ENCODE data around the gene MYADML2. TPM values are rescaled to one million over a fixed set of nuclear protein-coding genes. Genes with fewer than 3 reads are reported as not detected.

Gene MYADML2
- total and polyA plus RNA-seq, 10 of the 15 experiments (the other 5 are each of a cell fraction or from before 2014, with no cell fraction given), result not detected

- TF ChIP-seq, protein P1, sequence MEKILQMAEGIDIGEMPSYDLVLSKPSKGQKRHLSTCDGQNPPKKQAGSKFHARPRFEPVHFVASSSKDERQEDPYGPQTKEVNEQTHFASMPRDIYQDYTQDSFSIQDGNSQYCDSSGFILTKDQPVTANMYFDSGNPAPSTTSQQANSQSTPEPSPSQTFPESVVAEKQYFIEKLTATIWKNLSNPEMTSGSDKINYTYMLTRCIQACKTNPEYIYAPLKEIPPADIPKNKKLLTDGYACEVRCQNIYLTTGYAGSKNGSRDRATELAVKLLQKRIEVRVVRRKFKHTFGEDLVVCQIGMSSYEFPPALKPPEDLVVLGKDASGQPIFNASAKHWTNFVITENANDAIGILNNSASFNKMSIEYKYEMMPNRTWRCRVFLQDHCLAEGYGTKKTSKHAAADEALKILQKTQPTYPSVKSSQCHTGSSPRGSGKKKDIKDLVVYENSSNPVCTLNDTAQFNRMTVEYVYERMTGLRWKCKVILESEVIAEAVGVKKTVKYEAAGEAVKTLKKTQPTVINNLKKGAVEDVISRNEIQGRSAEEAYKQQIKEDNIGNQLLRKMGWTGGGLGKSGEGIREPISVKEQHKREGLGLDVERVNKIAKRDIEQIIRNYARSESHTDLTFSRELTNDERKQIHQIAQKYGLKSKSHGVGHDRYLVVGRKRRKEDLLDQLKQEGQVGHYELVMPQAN (conservative IDR thresholded peaks at IDR 0.05), result peak; percentile 42; the same call in 1 of the 2 replicates
- TF ChIP-seq PBX3 (IDR thresholded peaks at IDR 0.05; ENCODE audit: insufficient replicate concordance, low read depth, low read length) (no peak), SP1 (IDR thresholded peaks at IDR 0.05; ENCODE audit: low read depth, low read length) (peak; percentile 68), NRF1 (conservative IDR thresholded peaks at IDR 0.05; ENCODE audit: low read depth, low read length) (peak; percentile 25; the same call in 1 of the 2 replicates), ZNF217 (IDR thresholded peaks at IDR 0.05) (no peak), NFIC (IDR thresholded peaks at IDR 0.05; ENCODE audit: low read depth, low read length) (no peak), TCF3 (IDR thresholded peaks at IDR 0.05; ENCODE audit: borderline replicate concordance, insufficient read depth, low read depth, low read length) (0 out of 2 replicates have a peak, but pooled peaks have one; percentile 62), SMARCA5 (IDR thresholded peaks at IDR 0.05) (0 out of 2 replicates have a peak, but pooled peaks have one; percentile 3), POLR2A (IDR thresholded peaks at IDR 0.05; ENCODE audit: low read depth, low read length) (peak; percentile 67), RELB (IDR thresholded peaks at IDR 0.05; ENCODE audit: low read depth) (no peak), BRCA1 (IDR thresholded peaks at IDR 0.05; ENCODE audit: low read depth, low read length) (no peak), CBX5 (IDR thresholded peaks at IDR 0.05; ENCODE audit: low read depth) (no peak), PAX8 (IDR thresholded peaks at IDR 0.05) (no peak), POLR2AphosphoS5 (IDR thresholded peaks at IDR 0.05; ENCODE audit: low read length) (0 out of 2 replicates have a peak, but pooled peaks have one; percentile 17), KDM1A (IDR thresholded peaks at IDR 0.05; ENCODE audit: borderline replicate concordance) (no peak), MTA2 (IDR thresholded peaks at IDR 0.05; ENCODE audit: low read depth) (no peak), CHD4 (IDR thresholded peaks at IDR 0.05) (no peak), EGR1 (IDR thresholded peaks at IDR 0.05; ENCODE audit: borderline replicate concordance in 1 of 2, low read depth in 2 of 2, low read length in 2 of 2) (peak in 1 of 2 experiments; percentile 16; a peak in 1 of 3 replicates)
- TF ChIP-seq, protein P2, sequence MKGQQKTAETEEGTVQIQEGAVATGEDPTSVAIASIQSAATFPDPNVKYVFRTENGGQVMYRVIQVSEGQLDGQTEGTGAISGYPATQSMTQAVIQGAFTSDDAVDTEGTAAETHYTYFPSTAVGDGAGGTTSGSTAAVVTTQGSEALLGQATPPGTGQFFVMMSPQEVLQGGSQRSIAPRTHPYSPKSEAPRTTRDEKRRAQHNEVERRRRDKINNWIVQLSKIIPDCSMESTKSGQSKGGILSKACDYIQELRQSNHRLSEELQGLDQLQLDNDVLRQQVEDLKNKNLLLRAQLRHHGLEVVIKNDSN (IDR thresholded peaks at IDR 0.05; ENCODE audit: borderline replicate concordance, extremely low read length, insufficient read depth, low read depth, low read length), result peak; percentile 58
Observed at GRCh38 chr17:81911277-81911961, 35.6 kb downstream of the MYADML2 start, which contains the start of gene PCYT2 (continued).

Measured in GM12878 (cell line).